Suprapubic skin (tissue), 4 donors: ENCODE measurements around the gene OTOG.

Experiments used
- EP300 ChIP-seq: sonication (generic); formaldehyde crosslinking; IDR thresholded peaks from one replicate; pipeline ENCODE4 v1.6.1; 2017; ENCODE audit warnings: antibody characterized with exemption
- POLR2A ChIP-seq, 2 donors: fragments of 450-650 bp; IDR thresholded peaks; one replicate each; pipeline ENCODE4 v1.6.1; 2017; ENCODE audit warnings: antibody characterized with exemption in 2 of 2, mild to moderate bottlenecking in 2 of 2, moderate library complexity in 2 of 2
- POLR2AphosphoS5 ChIP-seq, 3 donors: sonication (generic); formaldehyde crosslinking; IDR thresholded peaks; one replicate each; pipeline ENCODE4 v1.6.1; 2017; ENCODE audit warnings: antibody characterized with exemption in 3 of 3

DNA sequence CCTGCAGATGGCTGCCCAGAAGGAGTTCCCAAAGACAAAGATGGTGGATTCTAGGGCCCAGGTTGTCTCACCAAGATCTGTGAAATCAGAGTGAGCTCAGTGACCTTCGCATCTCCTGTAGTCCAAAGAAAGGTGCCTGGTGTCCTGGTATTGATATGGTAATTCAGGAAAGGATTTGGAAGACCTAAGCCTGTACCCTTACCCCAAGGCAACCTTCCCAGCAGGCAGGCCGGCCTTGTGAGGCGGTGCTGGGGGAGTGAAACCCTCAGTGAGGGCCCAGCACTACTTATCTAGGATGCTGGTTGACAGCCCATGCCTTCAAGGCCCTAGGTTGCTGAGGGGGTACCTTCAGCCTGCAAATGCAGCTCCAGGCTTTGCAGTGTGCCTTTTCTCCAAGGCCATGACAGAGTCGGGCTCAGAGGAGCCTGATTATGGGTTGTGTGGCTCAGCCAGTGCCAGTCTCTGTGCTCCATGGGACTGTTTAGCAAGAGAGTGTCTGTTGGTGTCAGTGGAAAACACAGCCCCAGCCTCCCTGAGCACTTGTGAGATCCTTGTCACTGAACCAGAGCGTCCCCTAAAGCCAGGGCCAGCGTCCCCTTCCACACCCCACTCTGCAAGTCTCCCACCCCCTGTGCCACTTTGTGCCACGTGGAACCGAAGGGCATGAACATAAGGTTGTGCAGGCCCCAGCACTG, 99.5 kb downstream of the OTOG start:
- TF ChIP-seq POLR2A (IDR thresholded peaks at IDR 0.05) (no peak), POLR2AphosphoS5 (IDR thresholded peaks at IDR 0.05) (no peak), EP300 (no peak)
